Panc1 (cell line): ENCODE data around the gene SEPTIN1. TPM values are rescaled to one million over a fixed set of nuclear protein-coding genes. Genes with fewer than 3 reads are reported as not detected.

Experiments
- ATAC-seq: fragments of 200-7000 bp; cut with Tn5 transposase; 2 replicates; pipeline ENCODE4 v1.9.1; 2020; ENCODE audit warnings: mild to moderate bottlenecking, moderate library complexity
- BruUV-seq: library from RNA; stranded (reverse); fragments of 400-500 nt; replicated peaks from 2 replicates; lab custom pipeline; 2021; lab: Mats Ljungman, UMichigan
- CTCF ChIA-PET: fragments of 300-600 bp; sonication (Branson Sonifier 250); formaldehyde crosslinking; loops from one replicate; lab custom pipeline; 2022; ENCODE audit warnings: antibody characterized with exemption; lab: Charles Lee
- POLR2A ChIA-PET: fragments of 300-600 bp; sonication (Branson Sonifier 250); formaldehyde crosslinking; loops from one replicate; lab custom pipeline; 2022; ENCODE audit warnings: antibody characterized with exemption; lab: Charles Lee
- DNase-seq: peaks from one replicate; pipeline ENCODE4 v3.0.0-alpha.2; 2010; ENCODE audit warnings: low read depth, low spot score
- H3K27ac ChIP-seq: 2 replicates; pipeline ENCODE4 v1.5.1; 2011; ENCODE audit warnings: mild to moderate bottlenecking, low read length, inconsistent platforms
- H3K27me3 ChIP-seq: fragments of 200-500 bp; sonication (Bioruptor generic); 2 replicates; pipeline ENCODE4 v1.6.0; 2014; ENCODE audit warnings: low read length, inconsistent platforms; ENCODE audit not compliant: control insufficient read depth, insufficient read depth
- H3K36me3 ChIP-seq: fragments of 200-500 bp; sonication (Bioruptor generic); 2 replicates; pipeline ENCODE4 v1.5.1; 2014; ENCODE audit warnings: inconsistent platforms, mild to moderate bottlenecking, low read length, moderate library complexity; ENCODE audit not compliant: control insufficient read depth, insufficient read depth
- H3K4me1 ChIP-seq: 2 replicates; pipeline ENCODE4 v1.5.1; 2011; ENCODE audit warnings: inconsistent platforms, mild to moderate bottlenecking, low read length, moderate library complexity; ENCODE audit not compliant: control insufficient read depth, insufficient read depth
- H3K4me3 ChIP-seq, 2 experiments: 2 replicates each; pipeline ENCODE4 v1.5.1; 2011 to 2012; ENCODE audit warnings: low read depth in 2 of 2, low read length in 2 of 2, mild to moderate bottlenecking in 2 of 2, inconsistent platforms in 1 of 2, moderate library complexity in 1 of 2
- H3K9me3 ChIP-seq: fragments of 200-500 bp; sonication (Bioruptor generic); 2 replicates; pipeline ENCODE4 v1.5.1; 2014; ENCODE audit warnings: low read depth, mild to moderate bottlenecking, inconsistent platforms, low read length, moderate library complexity; ENCODE audit not compliant: control insufficient read depth, insufficient read depth
- CTCF ChIP-seq: fragments of 450-650 bp; IDR thresholded peaks from 2 replicates; pipeline ENCODE4 v1.5.1; 2017; ENCODE audit warnings: mild to moderate bottlenecking
- POLR2AphosphoS5 ChIP-seq: IDR thresholded peaks from 2 replicates; pipeline ENCODE4 v1.6.1; 2012; ENCODE audit warnings: mild to moderate bottlenecking, low read depth, low read length, moderate library complexity
- REST ChIP-seq, 2 experiments: IDR thresholded peaks; 2 replicates each; pipeline ENCODE4 v1.6.1; 2011 to 2012; ENCODE audit warnings: low read depth in 2 of 2, control low read depth in 1 of 2, low read length in 1 of 2, mild to moderate bottlenecking in 1 of 2, moderate library complexity in 1 of 2; ENCODE audit not compliant: insufficient read depth in 1 of 2
- SIN3A ChIP-seq: IDR thresholded peaks from 2 replicates; pipeline ENCODE4 v1.6.1; 2012; ENCODE audit warnings: low read depth, mild to moderate bottlenecking, low read length, moderate library complexity, borderline replicate concordance; ENCODE audit not compliant: insufficient read depth
- TCF7L2 ChIP-seq: IDR thresholded peaks from 2 replicates; pipeline ENCODE4 v1.6.1; 2011; ENCODE audit warnings: mild to moderate bottlenecking, low read depth, low read length, inconsistent platforms
- in situ Hi-C: cut with HindIII; loops from 2 replicates; pipeline ENCODE4 v1.10.0; 2016; ENCODE audit warnings: low sequenced_read_pairs, low pct_unique_long_range_greater_than_20kb
- intact Hi-C: fragments of 100-400 bp; cut with micrococcal nuclease; formaldehyde crosslinking; loops from one replicate; pipeline ENCODE4 v1.10.0; 2022; ENCODE audit not compliant: unreplicated experiment
- total RNA-seq: library from RNA; stranded (reverse); gene quantifications from one replicate; pipeline ENCODE4 v1.2.1, GENCODE V29; 2021; ENCODE audit not compliant: unreplicated experiment

Gene SEPTIN1
- total RNA-seq, 1 experiment from 2014 or later = 1.7 TPM

- ChIA-PET POLR2A (interaction anchor here (0.5 kb wide), 1 partner anchor 18 kb away, joined by 3 read pairs; no protein-coding TSS in a partner anchor), CTCF (no interaction called here)
- no peak for TF ChIP-seq TCF7L2
- no peak for TF ChIP-seq REST (IDR thresholded peaks at IDR 0.05; ENCODE audit: insufficient read depth in 1 of 2, low read depth in 2 of 2, low read length in 1 of 2)
- TF ChIP-seq SIN3A = no peak
- no peak for TF ChIP-seq POLR2AphosphoS5
- no peak for TF ChIP-seq CTCF
- Histone ChIP-seq H3K27ac (no peak overlapping the region), H3K4me3 (no peak overlapping the region), H3K4me1 (0 out of 2 replicates have a peak, but pooled peaks cover 3% of the 10 kb centered on the region), H3K9me3 (no peaks in the 10 kb centered on the region), H3K27me3 (no peaks in the 10 kb centered on the region), H3K36me3 (no peaks in the 10 kb centered on the region)
- BruUV-seq = no TSS peak
- in situ Hi-C loops (no loop called here), intact Hi-C loops (no loop called here)
- no peak for DNase-seq
- ATAC-seq = no peak
Observed at GRCh38 chr16:30383521-30383920, 1.2 kb upstream of the SEPTIN1 start.

- H3K27me3 ChIP-seq = no peaks in the 10 kb centered on the region
- BruUV-seq = no TSS peak
- ATAC-seq (no peak), DNase-seq (no peak)
- TF ChIP-seq TCF7L2 = no peak
- no peak for TF ChIP-seq CTCF
- TF ChIP-seq POLR2AphosphoS5 = no peak
- TF ChIP-seq REST (IDR thresholded peaks at IDR 0.05; ENCODE audit: insufficient read depth in 1 of 2, low read depth in 2 of 2, low read length in 1 of 2) = no peak
- no peak for TF ChIP-seq SIN3A
- ChIA-PET POLR2A (no interaction called here), CTCF (no interaction called here)
- no peaks in the 10 kb centered on the region for H3K9me3 ChIP-seq
- no peak overlapping the region for H3K4me3 ChIP-seq
- no peak overlapping the region for H3K27ac ChIP-seq
- peaks cover 7% of the 10 kb centered on the region for H3K4me1 ChIP-seq
- H3K36me3 ChIP-seq = no peaks in the 10 kb centered on the region; the same call in 1 of the 2 replicates
- in situ Hi-C loops (no loop called here), intact Hi-C loops (no loop called here)
Observed at GRCh38 chr16:30381291-30382041, 895 bp downstream of the SEPTIN1 start.
